HG03175 (cell line): Measurements from ENCODE around the gene MRPL55.

ENCODE experiments used
- ATAC-seq: cut with Tn5 transposase; IDR thresholded peaks from one replicate; pipeline ENCODE4 v1.9.1; 2021; ENCODE audit warnings: mild to moderate bottlenecking, moderate library complexity; ENCODE audit not compliant: unreplicated experiment

Gene MRPL55

GRCh38 chr1:228148196-228148861, 39.2 kb upstream of the MRPL55 start:
- ATAC-seq: no peak

GRCh38 chr1:228147768-228148167, 38.7 kb upstream of the MRPL55 start:
- no peak for ATAC-seq

GRCh38 chr1:228147151-228147693, 38.1 kb upstream of the MRPL55 start:
- ATAC-seq: no peak

GRCh38 chr1:228146417-228147150, 37.5 kb upstream of the MRPL55 start:
- ATAC-seq: no peak

GRCh38 chr1:228145463-228146416, 36.6 kb upstream of the MRPL55 start:
- ATAC-seq: no peak

- no peak for ATAC-seq
Measured at GRCh38 chr1:228144993-228145343, 35.9 kb upstream of the MRPL55 start.

GRCh38 chr1:228144193-228144992, 35.3 kb upstream of the MRPL55 start:
- no peak for ATAC-seq

- ATAC-seq: no peak
Measured at GRCh38 chr1:228143480-228144192, 34.5 kb upstream of the MRPL55 start.

GRCh38 chr1:228142701-228143136, 33.6 kb upstream of the MRPL55 start:
- ATAC-seq: no peak

- ATAC-seq: no peak
Measured at GRCh38 chr1:228142155-228142691, 33.1 kb upstream of the MRPL55 start.

GRCh38 chr1:228141226-228142044, 32.3 kb upstream of the MRPL55 start:
- ATAC-seq: no peak

GRCh38 chr1:228140724-228141225, 31.7 kb upstream of the MRPL55 start:
- ATAC-seq: no peak

GRCh38 chr1:228139931-228140723, 31.0 kb upstream of the MRPL55 start, which contains the start of gene GUK1:
Gene GUK1, plus strand, starts transcription at chr1:228140279. Its CDS starts 24 bp downstream, at chr1:228140303.
- peak; percentile 89 for ATAC-seq

GRCh38 chr1:228139406-228139930, 30.4 kb upstream of the MRPL55 start:
- ATAC-seq: no peak

- ATAC-seq: no peak
Measured at GRCh38 chr1:228136901-228137300, 27.8 kb upstream of the MRPL55 start.

GRCh38 chr1:228134591-228134990, 25.5 kb upstream of the MRPL55 start:
- ATAC-seq: no peak

GRCh38 chr1:228131766-228132165, 22.7 kb upstream of the MRPL55 start:
- ATAC-seq: no peak
